Small intestine (tissue), 7 donors: ENCODE results near the gene KCNIP1. TPM values are rescaled to one million over a fixed set of nuclear protein-coding genes. Genes with fewer than 3 reads are reported as not detected.

Experiments
- DNase-seq, 2 donors: peaks; one replicate each; pipeline versions ENCODE4 v3.0.0 to v3.0.0-alpha.2; 2013
- FAIRE-seq: peaks from 2 replicates; lab custom pipeline; 2012; peaks lifted over from hg19 to GRCh38; lab: Jason Lieb, UNC
- H3K27ac ChIP-seq, 3 donors: one replicate each; pipeline ENCODE4 v1.5.1; 2013; ENCODE audit warnings: low read length in 2 of 3, mild to moderate bottlenecking in 2 of 3, control low read depth in 1 of 3, inconsistent platforms in 1 of 3, low read depth in 1 of 3, moderate library complexity in 1 of 3
- H3K27me3 ChIP-seq, 3 donors: one replicate each; pipeline ENCODE4 v1.6.1; 2013; ENCODE audit warnings: low read length in 3 of 3, inconsistent platforms in 1 of 3; ENCODE audit not compliant: control insufficient read depth in 3 of 3, insufficient read depth in 3 of 3
- H3K36me3 ChIP-seq, 3 donors: one replicate each; pipeline ENCODE4 v1.6.1; 2013; ENCODE audit warnings: low read length in 3 of 3, inconsistent platforms in 1 of 3, low read depth in 1 of 3, mild to moderate bottlenecking in 1 of 3, moderate library complexity in 1 of 3; ENCODE audit not compliant: control insufficient read depth in 3 of 3, insufficient read depth in 2 of 3
- H3K4me1 ChIP-seq, 3 donors: one replicate each; pipeline ENCODE4 v1.6.1; 2013; ENCODE audit warnings: low read length in 2 of 3, inconsistent platforms in 1 of 3, low read depth in 1 of 3, mild to moderate bottlenecking in 1 of 3, moderate library complexity in 1 of 3; ENCODE audit not compliant: control insufficient read depth in 3 of 3, insufficient read depth in 2 of 3
- H3K4me3 ChIP-seq, 3 donors: one replicate each; pipeline ENCODE4 v1.5.1; 2013; ENCODE audit warnings: low read length in 3 of 3, control low read depth in 1 of 3, inconsistent platforms in 1 of 3, low read depth in 1 of 3, mild to moderate bottlenecking in 1 of 3, moderate library complexity in 1 of 3
- H3K9me3 ChIP-seq, 2 donors: one replicate each; pipeline ENCODE4 v1.6.1; 2013; ENCODE audit warnings: low read depth in 1 of 2, low read length in 1 of 2; ENCODE audit not compliant: control insufficient read depth in 2 of 2, insufficient read depth in 1 of 2
- WGBS, 3 donors: extraction: QIAGEN DNeasy Blood & Tissue Kit; methylation state at CpG; one replicate each; pipeline ENCODE4 v1.1.7; 2013; 5-methylcytosine and 5-hydroxymethylcytosine counted together
- polyA plus RNA-seq, 4 donors: library from polyadenylated mRNA; stranded (reverse) in 3 of 4; unstranded in 1 of 4; fragments of 200-250 nt in 3 of 4; fragments of 120-200 nt in 1 of 4; gene quantifications; one replicate each; pipeline versions ENCODE4 v1.2.1 to v1.2.3, GENCODE V29; 2013
- donor health status: healthy with polysubstance abuse.
- donor health status: control.
- donor health status: control.
- donor health status: Bipolar disorder and iron deficiency.
- donor health status: healthy.

KCNIP1 gene
- polyA plus RNA-seq, 4 donors, result 0.21 to 1.0 TPM; not detected in 2

- 40 to 62% (median 55%) methylated on average over 7 of the region's 8 CpGs for WGBS, 3 donors
- no peaks in the 10 kb centered on the region for H3K4me1 ChIP-seq
Observed at GRCh38 chr5:170704417-170705192, 200.8 kb downstream of the KCNIP1 start.

GRCh38 chr5:170709640-170710039 is 205.8 kb downstream of the KCNIP1 start:
- whole genome bisulfite sequencing, 3 donors, result 61 to 81% (median 80%) methylated on average over 6 of the region's 6 CpGs
- FAIRE-seq, result no peak

More at GRCh38 chr5:170704417-170705192, 200.8 kb downstream of the KCNIP1 start:
- peak in 1 of 2 donors; percentile 1 for DNase-seq
- Histone ChIP-seq H3K36me3 (no peaks in the 10 kb centered on the region), H3K27ac (no peak overlapping the region), H3K9me3 (no peaks in the 10 kb centered on the region), H3K27me3 (peaks cover 0 to 3% (median 0%) of the 10 kb centered on the region in 3 donors), H3K4me3 (no peak overlapping the region)
- FAIRE-seq, result no peak

GRCh38 chr5:170711300-170711699 is 207.5 kb downstream of the KCNIP1 start:
- Histone ChIP-seq H3K36me3 (no peaks in the 10 kb centered on the region), H3K4me3 (no peak overlapping the region), H3K4me1 (no peaks in the 10 kb centered on the region), H3K27ac (no peak overlapping the region), H3K9me3 (no peaks in the 10 kb centered on the region), H3K27me3 (peaks cover 0 to 4% (median 0%) of the 10 kb centered on the region in 3 donors)
- FAIRE-seq (no peak), DNase-seq (no peak)
- 82 to 94% (median 86%) methylated on average over 4 of the region's 4 CpGs for WGBS, 3 donors

More at GRCh38 chr5:170709640-170710039, 205.8 kb downstream of the KCNIP1 start:
- Histone ChIP-seq H3K9me3 (no peaks in the 10 kb centered on the region), H3K36me3 (no peaks in the 10 kb centered on the region), H3K4me3 (no peak overlapping the region), H3K27me3 (peaks cover 0 to 4% (median 0%) of the 10 kb centered on the region in 3 donors), H3K27ac (no peak overlapping the region), H3K4me1 (no peaks in the 10 kb centered on the region)
- DNase-seq, result no peak

GRCh38 chr5:170715141-170715540 is 211.3 kb downstream of the KCNIP1 start:
- Histone ChIP-seq H3K36me3 (no peaks in the 10 kb centered on the region), H3K27ac (no peak overlapping the region), H3K9me3 (no peaks in the 10 kb centered on the region), H3K4me3 (no peak overlapping the region), H3K4me1 (no peaks in the 10 kb centered on the region), H3K27me3 (peaks cover 0 to 4% (median 0%) of the 10 kb centered on the region in 3 donors)
- DNase-seq (no peak), FAIRE-seq (no peak)
- 89 to 92% (median 89%) methylated on average over 5 of the region's 5 CpGs for WGBS, 3 donors

GRCh38 chr5:170716396-170716795 is 212.6 kb downstream of the KCNIP1 start:
- Histone ChIP-seq H3K4me3 (no peak overlapping the region), H3K9me3 (no peaks in the 10 kb centered on the region), H3K36me3 (no peaks in the 10 kb centered on the region), H3K4me1 (no peaks in the 10 kb centered on the region), H3K27ac (no peak overlapping the region), H3K27me3 (peaks cover 0 to 1% (median 0%) of the 10 kb centered on the region in 3 donors)
- no peak for DNase-seq
- WGBS, 3 donors, result 49 to 63% (median 61%) methylated on average over 4 of the region's 4 CpGs
- FAIRE-seq, result no peak

- H3K9me3 ChIP-seq, result no peaks in the 10 kb centered on the region
- no peaks in the 10 kb centered on the region for H3K27me3 ChIP-seq
- no peaks in the 10 kb centered on the region for H3K36me3 ChIP-seq
- no peaks in the 10 kb centered on the region for H3K4me1 ChIP-seq
- FAIRE-seq (no peak), DNase-seq (no peak)
- no peak overlapping the region for H3K27ac ChIP-seq
- WGBS, 3 donors, result 63 to 78% (median 73%) methylated on average over 3 of the region's 3 CpGs
- H3K4me3 ChIP-seq, result no peak overlapping the region
Observed at GRCh38 chr5:170719551-170719950, 215.7 kb downstream of the KCNIP1 start.

GRCh38 chr5:170720179-170720578 is 216.4 kb downstream of the KCNIP1 start:
- FAIRE-seq, result no peak
- Histone ChIP-seq H3K4me1 (no peaks in the 10 kb centered on the region), H3K27ac (no peak overlapping the region), H3K9me3 (no peaks in the 10 kb centered on the region), H3K4me3 (no peak overlapping the region), H3K36me3 (no peaks in the 10 kb centered on the region), H3K27me3 (no peaks in the 10 kb centered on the region)
- WGBS, 3 donors, result 81 to 93% (median 84%) methylated on average over 4 of the region's 4 CpGs
- no peak for DNase-seq

- Histone ChIP-seq H3K4me1 (no peaks in the 10 kb centered on the region), H3K9me3 (no peaks in the 10 kb centered on the region), H3K27ac (no peak overlapping the region), H3K36me3 (no peaks in the 10 kb centered on the region), H3K4me3 (no peak overlapping the region), H3K27me3 (no peaks in the 10 kb centered on the region)
- no peak for FAIRE-seq
- 72 to 91% (median 78%) methylated on average over 1 of the region's 1 CpG for WGBS, 3 donors
- no peak for DNase-seq
Observed at GRCh38 chr5:170720984-170721383, 217.2 kb downstream of the KCNIP1 start.
